Iris pigment epithelial cell (primary cell): ENCODE results near the gene GFPT2.
"Not testable (repeated sequence)": the region's sequence is repeated elsewhere in the genome, so short reads cannot be mapped to it uniquely, and the experiment has no call there.

Experiments
- DNase-seq: peaks from one replicate; pipeline ENCODE4 v3.0.0-alpha.2; 2011; ENCODE audit warnings: low read depth

The GFPT2 gene

GRCh38 chr5:180304016-180304292 lies 49.2 kb downstream of the GFPT2 start:
- DNase-seq, result no peak

GRCh38 chr5:180303226-180304015 lies 49.7 kb downstream of the GFPT2 start:
- DNase-seq, result no peak

- DNase-seq, result no peak
Observed at GRCh38 chr5:180302256-180302655, 50.9 kb downstream of the GFPT2 start.

GRCh38 chr5:180301253-180301652 lies 51.9 kb downstream of the GFPT2 start:
- DNase-seq, result no peak

GRCh38 chr5:180299526-180299925 lies 53.6 kb downstream of the GFPT2 start:
- DNase-seq, result no peak

- DNase-seq, result not testable (repeated sequence)
Observed at GRCh38 chr5:180299014-180299413, 54.1 kb downstream of the GFPT2 start.

- no peak for DNase-seq
Observed at GRCh38 chr5:180297587-180298282, 55.4 kb downstream of the GFPT2 start.

GRCh38 chr5:180296771-180297170 lies 56.4 kb downstream of the GFPT2 start:
- DNase-seq, result peak; percentile 34

- no peak for DNase-seq
Observed at GRCh38 chr5:180294913-180295555, 58.1 kb downstream of the GFPT2 start.

- no peak for DNase-seq
Observed at GRCh38 chr5:180294411-180294810, 58.7 kb downstream of the GFPT2 start.

- peak; percentile 70 for DNase-seq
Observed at GRCh38 chr5:180291943-180292831, 60.9 kb downstream of the GFPT2 start, which contains the start of gene MAPK9. TSS of gene MAPK9 (minus strand) at chr5:180292083. CDS start at chr5:180280561, 11,522 bp downstream.

- no peak for DNase-seq
Observed at GRCh38 chr5:180291234-180291940, 61.7 kb downstream of the GFPT2 start.

- no peak for DNase-seq
Observed at GRCh38 chr5:180290568-180291233, 62.4 kb downstream of the GFPT2 start.

- DNase-seq, result no peak
Observed at GRCh38 chr5:180289966-180290365, 63.2 kb downstream of the GFPT2 start.

GRCh38 chr5:180289433-180289832 lies 63.7 kb downstream of the GFPT2 start:
- no peak for DNase-seq

- no peak for DNase-seq
Observed at GRCh38 chr5:180287868-180288267, 65.3 kb downstream of the GFPT2 start.

- no peak for DNase-seq
Observed at GRCh38 chr5:180287404-180287803, 65.7 kb downstream of the GFPT2 start.

- no peak for DNase-seq
Observed at GRCh38 chr5:180284149-180284548, 69.0 kb downstream of the GFPT2 start.

GRCh38 chr5:180283026-180283615 lies 70.0 kb downstream of the GFPT2 start:
- DNase-seq, result no peak

- no peak for DNase-seq
Observed at GRCh38 chr5:180282281-180282680, 70.9 kb downstream of the GFPT2 start.
